Right lobe of liver (tissue), 6 donors: ENCODE data around the gene OXCT2. TPM values are rescaled to one million over a fixed set of nuclear protein-coding genes. Genes with fewer than 3 reads are reported as not detected.
"Not testable (repeated sequence)": the region's sequence is repeated elsewhere in the genome, so short reads cannot be mapped to it uniquely, and the experiment has no call there.

Source experiments
- ATAC-seq, 4 donors: fragments of 200-7000 bp; cut with Tn5 transposase; one replicate each; pipeline ENCODE4 v1.9.1; 2020; ENCODE audit warnings: mild to moderate bottlenecking in 4 of 4, moderate library complexity in 4 of 4
- DNase-seq, 3 donors: peaks; one replicate each; pipeline ENCODE4 v3.0.0-alpha.2; 2020
- H3K27ac ChIP-seq, 3 donors: fragments of 200-600 bp; one replicate each; pipeline ENCODE4 v1.8.0; 2022
- H3K27me3 ChIP-seq, 2 donors: fragments of 200-600 bp; one replicate each; pipeline ENCODE4 v1.8.0; 2022
- H3K36me3 ChIP-seq, 4 donors: fragments of 200-600 bp; sonication (generic) in 1 of 4; one replicate each; pipeline versions ENCODE4 v1.5.1 to v1.8.0; 2017 to 2022; ENCODE audit warnings: control low read depth in 1 of 4
- H3K4me1 ChIP-seq, 4 donors: fragments of 200-600 bp; sonication (generic) in 1 of 4; one replicate each; pipeline versions ENCODE4 v1.5.1 to v1.8.0; 2017 to 2022; ENCODE audit warnings: control low read depth in 1 of 4
- H3K4me3 ChIP-seq, 3 donors: fragments of 200-600 bp; one replicate each; pipeline ENCODE4 v1.8.0; 2022
- H3K9me3 ChIP-seq, 4 donors: fragments of 200-600 bp; sonication (generic) in 1 of 4; one replicate each; pipeline versions ENCODE4 v1.5.1 to v1.8.0; 2017 to 2022; ENCODE audit warnings: control low read depth in 1 of 4
- POLR2A ChIP-seq: fragments of 450-650 bp; IDR thresholded peaks from one replicate; pipeline ENCODE4 v1.6.1; 2017; ENCODE audit warnings: antibody characterized with exemption, mild to moderate bottlenecking
- WGBS: methylation state at CpG from one replicate; pipeline ENCODE4 v1.1.6; 2018; ENCODE audit warnings: low coverage, low lambda C conversion rate; ENCODE audit not compliant: insufficient coverage; ENCODE audit errors: missing lambda C conversion rate; 5-methylcytosine and 5-hydroxymethylcytosine counted together
- intact Hi-C, 2 donors: fragments of 100-400 bp; cut with DNase I; formaldehyde crosslinking; loops; one replicate each; pipeline versions ENCODE4 v1.11.2 to v1.14.1; 2022
- long read RNA-seq: library from polyadenylated mRNA; unstranded; transcript quantifications from one replicate; pipeline ENCODE4 v2.0.0, GENCODE V29; 2019
- total RNA-seq, 6 experiments: library from RNA; depleted of rRNA in 2 of 6; stranded (reverse); fragments of >200 nt in 2 of 6; fragmentation: NEBNext Ultra II Directional in 3 of 6; extraction: Animal tissue kit (Norgen Biotek cat#: 25700) in 3 of 6; gene quantifications; one replicate each; pipeline versions ENCODE4 v1.1.0 to v1.2.4, GENCODE V29; 2016 to 2023
- TF ChIP-seq, protein P1 (sequence below), 4 donors: fragments of 200-600 bp in 3 of 4; fragments of 450-650 bp in 1 of 4; IDR thresholded peaks; one replicate each; pipeline versions ENCODE4 v1.5.1 to v1.8.0; 2016 to 2022; ENCODE audit warnings: antibody characterized with exemption in 4 of 4, mild to moderate bottlenecking in 2 of 4
- donor health status: DM: no; HTN: yes; CAD: no.
- donor health status: DM: no; HTN: no; CAD: no.
- donor health status: DM: no; HTN: no; CAD: no.
- donor health status: DM: no; HTN: yes; CAD: no.
- donor health status: DM: no; HTN: yes; CAD: no.

OXCT2 gene
- total RNA-seq, result 1 to 10 TPM in 2 of 6 experiments, under 1 TPM in 3, not detected in 1; 0.12 to 2.4 (median 0.35) TPM
- long read RNA-seq, result 0 reads

DNA sequence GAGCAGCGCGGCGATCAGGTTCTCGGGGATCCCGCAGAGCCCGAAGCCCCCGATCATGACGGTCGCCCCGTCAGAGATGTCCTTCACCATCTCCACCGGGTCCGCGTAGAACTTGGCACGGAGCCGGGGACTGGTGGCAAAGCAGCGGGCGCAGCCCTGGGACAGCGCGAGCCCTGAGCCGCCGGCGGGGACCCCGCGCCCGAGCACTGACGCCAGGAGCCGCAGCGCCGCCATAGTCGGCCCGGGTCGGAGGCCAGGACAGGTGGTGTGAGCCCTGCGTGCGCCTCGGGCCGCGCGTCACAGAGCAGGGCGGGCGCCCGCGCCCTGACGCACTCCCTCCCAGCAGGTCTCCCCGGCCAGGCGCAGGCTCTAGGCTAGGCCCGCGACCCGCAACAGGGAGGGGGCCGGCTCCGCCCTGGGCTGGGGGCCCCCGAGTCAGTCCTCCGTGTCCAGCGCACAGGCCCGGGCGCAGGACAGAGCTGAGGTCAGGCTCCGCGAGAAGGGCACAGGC lies at the start of gene OXCT2:
TSS of gene OXCT2 (minus strand) at position 327 of the 511 bp plus-strand sequence. CDS start at position 234, 93 bp downstream.
- H3K4me3 ChIP-seq, H3K27me3 ChIP-seq, DNase-seq, H3K9me3 ChIP-seq, H3K36me3 ChIP-seq, H3K27ac ChIP-seq, H3K4me1 ChIP-seq, intact Hi-C loops: not testable (repeated sequence)
- no CpG with 5 or more reads among the region's 57 CpGs for WGBS
- ATAC-seq, result peak; percentile 23 to 45 (median 27)

DNA sequence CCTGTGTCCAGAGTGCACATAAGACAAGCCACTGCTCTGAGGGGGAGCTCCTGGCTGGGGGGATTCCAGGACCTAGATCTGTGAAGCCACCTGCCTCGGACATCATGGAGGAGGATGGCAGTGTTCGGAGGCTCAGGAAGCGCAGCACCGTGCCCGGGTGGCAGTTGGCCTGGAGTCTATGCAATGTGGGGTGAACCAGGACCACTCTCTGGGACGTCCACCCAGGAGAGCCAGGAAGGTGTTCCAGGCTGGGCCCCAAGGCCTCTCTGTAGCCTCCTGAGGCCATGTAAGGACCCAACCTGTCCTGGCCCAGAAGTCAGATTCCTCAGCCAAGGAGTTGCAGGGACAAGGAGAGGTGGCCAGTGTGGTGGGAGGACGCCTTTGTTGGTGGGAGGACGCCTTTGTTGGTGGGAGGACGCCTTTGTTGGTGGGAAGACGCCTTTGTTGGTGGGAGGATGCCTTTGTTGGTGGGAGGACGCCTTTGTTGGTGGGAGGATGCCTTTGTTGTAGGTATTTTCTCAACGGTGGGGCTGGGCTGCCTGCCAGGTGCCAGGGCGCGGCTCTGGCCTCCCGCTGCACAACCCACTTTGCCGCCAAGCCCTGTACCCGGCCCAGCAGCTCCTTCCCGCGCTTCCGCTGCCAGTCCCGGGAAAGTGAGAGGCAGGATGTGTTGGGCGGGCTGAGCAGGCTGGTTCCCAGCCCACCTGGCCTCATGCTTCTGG lies 48.1 kb upstream of the OXCT2 start:
- Histone ChIP-seq H3K9me3 (no peaks in the 10 kb centered on the region), H3K4me1 (no peaks in the 10 kb centered on the region), H3K36me3 (no peaks in the 10 kb centered on the region), H3K4me3 (no peak overlapping the region), H3K27ac (no peak overlapping the region), H3K27me3 (no peaks in the 10 kb centered on the region)
- intact Hi-C loops, result loop anchor here (5.0 to 10.0 kb wide), 4 partner anchors 83 to 216 kb away; partner anchors contain the start of gene MYCL (in 1 of the 2)
- WGBS, result 65% methylated on average over 4 of the region's 22 CpGs
- no peak for DNase-seq
- TF ChIP-seq POLR2A, result no peak
- TF ChIP-seq, protein P1, sequence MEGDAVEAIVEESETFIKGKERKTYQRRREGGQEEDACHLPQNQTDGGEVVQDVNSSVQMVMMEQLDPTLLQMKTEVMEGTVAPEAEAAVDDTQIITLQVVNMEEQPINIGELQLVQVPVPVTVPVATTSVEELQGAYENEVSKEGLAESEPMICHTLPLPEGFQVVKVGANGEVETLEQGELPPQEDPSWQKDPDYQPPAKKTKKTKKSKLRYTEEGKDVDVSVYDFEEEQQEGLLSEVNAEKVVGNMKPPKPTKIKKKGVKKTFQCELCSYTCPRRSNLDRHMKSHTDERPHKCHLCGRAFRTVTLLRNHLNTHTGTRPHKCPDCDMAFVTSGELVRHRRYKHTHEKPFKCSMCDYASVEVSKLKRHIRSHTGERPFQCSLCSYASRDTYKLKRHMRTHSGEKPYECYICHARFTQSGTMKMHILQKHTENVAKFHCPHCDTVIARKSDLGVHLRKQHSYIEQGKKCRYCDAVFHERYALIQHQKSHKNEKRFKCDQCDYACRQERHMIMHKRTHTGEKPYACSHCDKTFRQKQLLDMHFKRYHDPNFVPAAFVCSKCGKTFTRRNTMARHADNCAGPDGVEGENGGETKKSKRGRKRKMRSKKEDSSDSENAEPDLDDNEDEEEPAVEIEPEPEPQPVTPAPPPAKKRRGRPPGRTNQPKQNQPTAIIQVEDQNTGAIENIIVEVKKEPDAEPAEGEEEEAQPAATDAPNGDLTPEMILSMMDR (IDR thresholded peaks at IDR 0.05), result no peak
- no peak for ATAC-seq

DNA sequence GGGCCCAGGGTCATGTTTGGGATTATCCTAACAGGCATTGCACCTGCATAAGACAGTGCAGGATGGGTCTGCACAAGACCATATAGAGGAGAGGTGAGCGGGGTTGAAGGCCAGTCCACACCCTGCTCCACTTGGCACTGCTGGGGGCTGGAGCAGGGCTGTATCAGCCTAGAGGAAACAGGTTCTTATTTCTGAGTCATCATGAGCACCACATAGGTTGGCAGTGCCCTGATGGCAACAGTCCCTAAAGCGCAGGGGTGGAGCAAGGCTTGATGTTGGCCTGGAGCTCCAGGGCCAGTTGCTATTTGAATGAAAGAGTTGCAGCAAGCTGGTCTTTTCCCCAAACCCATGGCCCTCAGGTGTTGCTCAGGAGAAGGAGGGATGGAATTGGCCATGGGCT lies 47.3 kb upstream of the OXCT2 start:
- DNase-seq (no peak), ATAC-seq (peak in 2 of 4 donors; percentile 9 to 12)
- no peak overlapping the region for H3K27ac ChIP-seq
- intact Hi-C loops, result loop anchor here (5.0 to 10.0 kb wide), 4 partner anchors 84 to 216 kb away; partner anchors contain the start of gene MYCL (in 1 of the 2)
- no CpG with 5 or more reads among the region's 2 CpGs for WGBS
- H3K4me1 ChIP-seq, result no peaks in the 10 kb centered on the region
- H3K4me3 ChIP-seq, result no peak overlapping the region
- H3K36me3 ChIP-seq, result no peaks in the 10 kb centered on the region
- TF ChIP-seq, protein P1 (IDR thresholded peaks at IDR 0.05), result no peak
- TF ChIP-seq POLR2A, result no peak
- no peaks in the 10 kb centered on the region for H3K27me3 ChIP-seq
- H3K9me3 ChIP-seq, result no peaks in the 10 kb centered on the region

DNA sequence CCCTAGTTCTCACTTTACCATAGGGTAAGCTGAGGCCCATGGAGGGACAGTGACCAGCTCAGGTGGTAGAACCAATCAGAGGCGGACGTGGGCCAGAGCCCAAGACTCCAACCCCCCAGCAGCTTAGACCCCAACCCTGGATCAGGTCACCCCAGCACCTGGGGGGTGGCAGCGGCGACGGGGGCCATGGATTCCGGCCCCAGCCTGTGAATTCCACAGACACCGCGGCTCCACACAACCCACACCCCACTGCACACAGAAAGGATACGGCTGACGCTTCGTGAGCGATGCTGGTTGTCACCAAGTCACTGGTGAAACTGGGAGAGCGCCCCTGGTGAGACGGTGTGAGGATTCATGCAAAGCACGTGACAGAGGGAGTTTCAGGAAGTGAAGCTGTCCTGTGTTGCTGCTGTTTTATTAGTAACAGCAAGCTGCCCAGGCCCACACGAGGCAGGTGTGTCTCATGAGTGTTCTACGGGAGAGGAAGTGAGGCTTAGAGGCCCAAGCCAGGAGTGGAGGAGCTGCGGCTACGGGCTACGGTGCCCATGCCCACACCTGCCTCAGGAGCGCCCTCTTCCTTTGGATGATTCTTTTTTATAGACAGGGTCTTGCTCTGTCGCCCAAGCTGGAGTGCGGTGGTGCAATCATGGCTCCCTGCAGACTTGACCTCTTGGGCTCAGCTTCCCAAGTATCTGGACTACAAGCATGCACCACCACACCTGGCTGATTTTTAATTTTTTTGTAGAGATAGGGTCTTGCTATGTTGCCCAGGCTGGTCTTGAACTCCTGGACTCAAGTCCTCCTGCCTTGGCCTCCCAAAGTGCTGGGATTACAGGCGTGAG lies 46.2 kb upstream of the OXCT2 start:
- H3K27ac ChIP-seq, H3K4me1 ChIP-seq, H3K36me3 ChIP-seq, H3K4me3 ChIP-seq, H3K27me3 ChIP-seq, H3K9me3 ChIP-seq: not testable (repeated sequence)
- DNase-seq, result peak in 2 of 3 donors; percentile 37 to 60
- 13% methylated on average over 3 of the region's 24 CpGs for WGBS
- peak; percentile 35 to 64 (median 54) for ATAC-seq
- intact Hi-C loops, result loop anchor here (5.0 to 10.0 kb wide), 4 partner anchors 85 to 217 kb away; partner anchors contain the start of gene MYCL (in 1 of the 2)

DNA sequence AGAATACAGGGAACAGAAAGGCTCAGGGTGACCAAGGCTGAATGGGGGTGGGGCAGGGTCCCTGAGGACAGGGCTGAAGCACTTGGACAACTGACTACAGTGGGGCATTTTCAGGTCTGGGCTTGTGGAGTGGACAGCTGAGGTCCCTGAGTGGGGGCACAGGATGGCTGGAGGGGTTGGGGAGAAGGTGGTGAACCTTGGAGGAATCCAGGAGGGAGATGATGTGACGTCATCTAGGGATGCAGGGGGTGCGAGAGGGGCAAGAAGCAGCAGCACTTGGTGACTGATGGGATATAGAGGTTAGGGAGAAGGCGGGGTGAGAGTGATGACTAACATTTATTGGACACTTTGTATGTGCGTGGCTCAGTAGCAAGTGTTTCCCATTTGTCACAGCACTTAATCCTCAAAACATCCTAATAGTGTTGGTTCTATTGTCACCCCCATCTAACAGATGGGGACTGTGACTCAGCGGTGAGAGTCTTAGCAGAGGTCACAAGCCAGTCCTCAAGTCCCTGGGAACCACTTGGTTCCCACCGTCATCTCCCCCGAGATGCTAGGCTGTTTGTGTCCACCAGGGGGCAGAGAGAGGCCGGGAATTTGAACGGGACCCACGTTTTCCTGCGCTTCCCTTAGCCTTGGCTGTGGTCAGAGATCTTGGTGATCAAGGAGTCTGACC lies 45.4 kb upstream of the OXCT2 start:
- Histone ChIP-seq H3K27ac (no peak overlapping the region), H3K27me3 (no peaks in the 10 kb centered on the region), H3K4me1 (no peaks in the 10 kb centered on the region), H3K36me3 (no peaks in the 10 kb centered on the region), H3K9me3 (no peaks in the 10 kb centered on the region), H3K4me3 (no peak overlapping the region)
- intact Hi-C loops, result loop anchor here (5.0 to 10.0 kb wide), 4 partner anchors 86 to 218 kb away; partner anchors contain the start of gene MYCL (in 1 of the 2)
- ATAC-seq (peak; percentile 87 to 96 (median 91)), DNase-seq (peak; percentile 38 to 76 (median 64))
- TF ChIP-seq, protein P1 (IDR thresholded peaks at IDR 0.05), result peak; percentile 65 to 95 (median 72)
- TF ChIP-seq POLR2A, result no peak
- 32% methylated on average over 5 of the region's 11 CpGs for WGBS
